Stimulated activated CD4-positive, alpha-beta T cell treated with anti-CD3 and anti-CD28 coated beads, Interleukin-12 subunit alpha, Interleukin-12 subunit beta, amount 100 ng/mL, for 48 hours (primary cell): ENCODE data around the gene TMEM187.

Experiments
- DNase-seq, 3 donors: peaks; one replicate each; pipeline ENCODE4 v3.0.0-alpha.2; 2020; ENCODE audit warnings: low read depth in 2 of 3, low spot score in 1 of 3

The TMEM187 gene

DNA sequence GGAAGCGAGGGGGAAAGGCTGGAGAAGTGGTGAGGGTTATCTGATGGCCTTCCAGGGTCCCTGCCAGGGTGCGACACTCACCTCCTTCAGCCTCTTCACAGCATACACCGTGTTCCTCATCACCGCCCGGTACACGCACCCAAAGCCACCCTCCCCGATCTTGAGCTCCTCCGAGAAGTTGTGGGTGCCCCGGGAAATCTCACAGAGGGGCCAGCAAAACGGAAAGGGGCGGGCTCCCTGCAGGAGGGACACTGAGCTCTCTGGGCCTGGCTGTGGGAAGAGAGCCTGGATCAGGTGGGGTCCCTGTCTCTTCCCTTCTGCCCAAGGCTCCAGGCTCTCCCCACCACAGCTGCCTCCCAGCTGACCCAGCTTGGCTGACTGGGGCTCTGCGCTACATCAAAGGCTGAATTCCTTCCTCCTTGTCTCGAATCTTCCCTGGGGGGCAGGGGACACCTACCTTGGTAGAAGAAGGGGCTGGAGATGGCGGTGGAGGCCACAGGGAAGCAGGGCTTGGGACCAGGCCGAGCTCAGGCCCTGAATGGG, 46.0 kb downstream of the TMEM187 start:
- no peak for DNase-seq

DNA sequence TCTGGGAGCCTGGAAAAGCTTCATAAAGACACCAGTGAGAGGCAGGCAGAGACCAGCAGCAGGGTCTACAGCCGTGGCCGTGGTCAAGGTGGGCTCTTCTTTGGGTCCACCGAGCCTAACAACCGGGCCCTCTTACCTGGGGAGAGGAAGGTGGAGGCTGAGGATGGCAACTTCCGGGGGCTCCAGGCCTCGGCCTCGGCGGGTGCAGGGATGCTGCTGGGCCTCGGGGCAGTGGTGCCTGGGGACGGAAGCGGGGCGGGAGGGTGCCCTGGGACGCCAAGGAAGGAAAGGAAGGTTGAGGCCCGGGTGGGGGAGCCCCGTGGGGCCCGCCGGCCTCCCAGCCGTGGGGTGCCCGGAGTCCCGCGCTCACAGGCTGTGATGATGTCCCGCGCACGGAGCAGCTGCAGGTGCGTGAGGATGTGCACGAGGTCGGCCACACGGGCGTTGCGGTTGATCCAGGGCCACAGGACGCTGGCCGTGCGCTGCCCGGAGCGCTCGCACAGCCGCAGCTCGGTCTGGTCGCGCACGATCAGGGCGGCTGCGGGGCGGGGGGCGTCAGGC, 46.6 kb downstream of the TMEM187 start:
- no peak for DNase-seq

DNA sequence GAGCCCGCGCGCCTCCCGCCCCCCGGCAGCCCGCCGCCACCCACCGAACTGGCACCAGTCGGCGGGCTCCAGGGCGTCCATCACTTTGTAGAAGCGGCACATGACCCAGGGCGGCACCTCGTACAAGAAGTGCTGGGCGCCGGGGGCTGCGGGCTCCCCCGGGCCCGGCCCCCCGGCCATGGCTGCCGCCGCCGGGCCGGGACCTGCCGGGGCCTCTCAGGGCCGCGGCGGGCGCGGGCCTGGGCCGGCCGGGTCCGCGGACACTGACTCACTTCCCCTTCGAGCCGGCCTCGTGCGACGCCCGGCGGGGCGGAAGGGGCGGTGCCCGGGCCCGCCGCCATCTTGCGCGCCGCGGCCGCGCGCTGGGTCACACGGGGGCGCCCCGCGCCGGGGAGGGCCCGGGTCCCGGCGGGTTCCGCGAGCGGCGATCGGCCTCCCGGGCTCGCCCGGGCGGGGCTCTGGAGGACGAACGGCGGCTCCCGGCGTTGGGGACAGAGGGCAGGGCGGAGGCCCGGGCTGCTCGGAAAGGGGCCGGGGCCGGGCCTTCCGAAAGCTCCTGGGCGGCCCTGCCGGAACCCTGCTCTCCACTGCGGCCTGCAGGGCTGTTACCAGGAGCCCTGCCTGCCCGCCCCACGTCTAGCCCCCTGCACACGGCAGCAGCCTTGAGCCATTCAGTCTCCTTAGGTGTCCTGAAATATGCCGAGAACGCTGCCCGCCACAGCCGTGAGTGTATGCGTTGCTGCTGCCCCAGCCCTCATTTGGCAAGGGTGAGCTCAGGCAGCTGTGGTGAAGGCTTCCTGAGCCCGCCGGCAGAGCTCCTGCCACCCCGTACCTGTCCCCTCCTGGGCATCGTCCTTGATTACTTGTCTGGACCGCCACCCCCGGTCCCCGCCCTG, 47.3 kb downstream of the TMEM187 start, which contains the start of gene IRAK1:
Gene IRAK1 (minus strand): TSS at position 270 of the 896 bp plus-strand sequence. CDS start 90 bp downstream, at position 180.
- peak in 1 of 3 donors; percentile 52 for DNase-seq

DNA sequence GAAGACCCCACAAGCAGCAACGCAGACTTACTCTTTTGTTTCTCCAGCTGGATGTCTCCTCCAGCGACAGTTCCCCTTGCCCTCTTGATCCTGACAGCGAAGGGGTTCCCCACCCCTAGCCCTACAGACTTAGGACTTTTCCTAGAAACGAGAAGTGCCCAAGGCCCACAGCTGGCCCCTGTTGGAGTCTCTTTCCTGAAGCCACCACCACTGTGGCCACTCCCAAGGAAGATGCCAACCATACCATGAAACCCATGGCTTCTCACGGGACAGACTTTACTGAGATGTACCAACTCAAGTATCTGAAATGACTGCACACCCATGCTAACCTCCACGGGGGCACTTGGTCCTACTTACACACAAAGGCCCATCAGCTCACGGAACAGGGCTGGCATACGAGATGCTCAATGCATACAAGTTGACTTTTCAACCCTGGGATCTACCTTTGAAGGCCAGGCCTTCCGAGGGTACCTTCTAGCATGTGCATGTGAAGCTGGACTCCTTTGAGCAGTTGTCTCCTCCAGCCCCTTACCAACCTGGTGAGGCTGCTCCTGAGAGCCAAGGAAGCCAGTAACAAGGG, 48.1 kb downstream of the TMEM187 start:
- DNase-seq = no peak

DNA sequence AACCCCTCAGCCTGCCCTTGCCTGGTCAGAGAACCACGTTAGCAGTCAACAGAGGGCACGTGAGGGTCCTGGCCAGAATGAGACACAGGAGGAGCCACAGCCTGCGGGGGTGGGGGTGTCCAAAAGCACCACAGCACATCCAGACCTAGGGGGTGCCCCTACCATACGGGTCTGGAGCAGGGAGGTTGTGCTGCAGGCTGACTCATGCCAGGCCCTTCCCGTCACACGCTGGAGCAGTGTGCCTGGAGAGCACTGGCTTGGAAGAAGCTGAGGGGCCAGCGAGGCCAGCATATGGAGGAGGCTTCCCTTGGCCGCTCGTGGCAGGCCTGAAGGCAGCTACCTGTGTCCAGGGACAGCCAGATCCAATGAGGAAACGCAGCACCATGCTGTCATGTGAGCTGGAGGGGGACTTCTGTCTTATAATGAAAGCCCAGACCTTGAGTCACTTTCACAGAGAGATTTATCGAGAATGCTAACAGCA, 48.6 kb downstream of the TMEM187 start:
- DNase-seq = no peak

DNA sequence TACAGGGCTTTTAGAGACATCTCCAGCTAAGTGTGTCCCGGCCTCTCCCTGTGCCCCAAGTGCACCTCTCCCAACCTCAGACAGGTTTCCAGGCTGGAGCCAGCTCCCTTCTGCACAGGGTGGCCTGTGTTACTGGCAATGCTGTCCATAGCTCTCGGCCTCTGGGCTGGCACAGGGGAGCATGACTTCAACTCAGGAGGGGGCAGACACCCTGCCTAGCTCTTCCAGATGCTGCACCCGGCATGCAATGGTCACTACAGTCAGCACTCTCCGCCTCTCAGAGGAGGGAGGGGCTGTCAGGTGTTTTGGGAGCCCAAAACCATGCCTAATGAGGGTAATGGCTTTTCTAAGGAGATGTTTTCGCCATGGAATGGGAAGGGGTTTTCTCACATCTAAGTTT, 49.6 kb downstream of the TMEM187 start:
- DNase-seq = no peak

DNA sequence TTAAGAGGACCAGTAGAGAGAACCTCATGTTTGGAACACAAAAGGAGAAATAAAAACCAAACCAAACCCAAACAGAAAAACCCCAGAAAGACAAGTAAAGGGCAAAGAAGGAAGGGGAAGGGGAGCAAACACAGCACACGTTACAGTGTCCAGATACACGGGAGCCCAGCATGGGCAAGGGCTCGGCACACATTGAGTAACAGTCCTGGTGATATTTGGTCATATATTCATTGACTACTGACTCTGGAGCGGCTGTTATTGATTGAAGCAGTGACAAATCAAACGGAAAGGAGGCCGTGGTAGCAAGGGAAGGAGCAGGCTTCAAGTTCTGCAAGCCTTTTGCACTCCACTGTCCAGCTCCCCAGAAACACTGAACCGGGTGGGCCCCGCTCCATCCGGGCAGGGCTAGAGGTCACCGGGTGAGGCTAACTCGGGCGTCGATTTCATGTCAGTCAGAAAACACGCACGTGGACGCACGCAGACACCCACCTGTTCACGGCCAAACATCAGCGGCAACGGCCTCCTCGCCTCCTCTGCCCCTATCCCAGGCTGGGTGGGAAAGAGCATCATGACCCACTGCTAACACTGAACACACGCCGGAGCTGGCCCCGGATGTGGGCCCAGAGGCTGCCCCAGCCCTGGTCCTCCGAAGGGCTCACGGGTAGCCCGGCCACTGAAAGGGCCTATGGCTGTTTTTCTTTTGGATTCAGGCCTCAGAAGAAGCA, 50.9 kb downstream of the TMEM187 start:
- DNase-seq = no peak

DNA sequence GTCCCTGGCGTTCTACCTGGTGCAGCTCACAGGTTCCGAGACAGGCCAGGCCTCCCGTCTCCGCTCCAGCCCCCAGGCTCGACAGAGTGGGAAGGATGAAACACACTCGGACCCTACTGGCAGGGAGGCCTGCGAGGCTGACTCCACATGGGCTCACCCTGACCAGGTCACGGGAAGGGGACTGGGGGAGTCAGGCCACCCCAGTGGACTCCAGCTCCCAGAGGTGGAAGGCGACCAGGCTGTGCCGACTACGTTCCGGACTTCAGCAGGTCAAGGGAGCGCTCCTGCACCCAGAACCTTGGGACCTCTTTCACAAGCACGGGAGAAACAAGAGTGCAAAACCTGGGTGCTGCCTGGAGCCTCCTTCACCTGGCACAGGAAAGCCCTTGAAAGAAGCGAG, 51.7 kb downstream of the TMEM187 start:
- DNase-seq = no peak

DNA sequence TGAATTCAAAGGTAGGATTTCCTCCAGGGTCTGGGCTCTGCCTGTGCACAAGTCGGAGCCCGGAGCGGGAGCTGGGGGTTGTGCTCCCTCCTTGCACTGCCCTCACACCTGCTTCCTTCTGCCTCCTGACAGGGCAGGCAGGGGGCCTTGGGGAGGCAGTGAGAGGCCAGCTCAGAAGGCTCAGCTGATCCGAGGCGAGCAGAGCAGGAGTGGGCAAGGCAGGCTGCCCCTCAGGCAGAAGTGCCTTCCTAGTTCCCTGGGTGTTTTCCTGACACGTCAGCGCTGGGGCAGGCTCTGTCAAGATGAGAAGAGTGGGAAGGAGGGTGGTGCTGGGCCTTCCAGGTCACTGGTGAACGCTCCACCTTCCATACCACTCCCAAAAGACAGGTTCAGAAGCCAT, 52.7 kb downstream of the TMEM187 start:
- no peak for DNase-seq

DNA sequence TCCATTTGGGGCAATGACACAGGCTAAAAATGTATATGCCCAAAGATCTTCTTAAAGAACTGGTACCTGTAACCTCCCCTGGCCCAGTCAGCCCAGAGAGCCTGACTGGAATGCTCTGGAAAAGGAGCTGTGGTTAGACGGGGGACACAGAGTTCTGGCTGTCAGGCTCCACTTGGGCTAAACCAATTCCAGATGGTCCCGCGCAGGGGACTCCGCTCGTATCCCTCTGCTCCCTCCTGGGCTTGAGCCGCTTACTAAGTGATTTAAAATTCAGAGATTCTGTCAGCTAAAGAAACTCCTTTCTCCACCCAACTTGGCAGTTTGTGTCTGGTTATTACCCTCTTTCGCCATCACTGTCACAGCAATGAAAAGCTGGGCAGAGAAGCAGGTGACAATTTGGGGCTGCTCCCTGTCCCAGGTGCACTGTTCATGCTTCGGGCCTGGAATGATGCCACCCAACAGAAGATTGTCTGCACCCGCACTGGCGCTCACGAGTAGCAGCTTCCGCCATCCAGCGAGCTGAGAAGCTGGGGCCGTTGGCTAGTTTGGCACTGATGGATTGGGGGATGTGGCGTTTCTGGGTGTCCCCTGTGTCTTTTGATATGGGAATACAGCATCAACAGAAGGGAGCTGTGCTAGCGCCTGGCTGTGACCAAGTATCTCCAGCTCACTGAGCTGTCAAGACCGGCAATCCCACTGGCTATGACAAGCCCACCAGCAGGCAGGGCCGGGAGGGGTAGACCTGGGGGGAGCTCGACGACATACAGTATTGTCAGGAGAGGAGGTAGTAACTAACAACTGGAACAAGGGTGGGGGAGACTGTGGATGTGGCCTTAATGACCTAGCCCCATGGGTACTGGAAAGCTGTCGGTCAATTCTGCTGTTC, 53.8 kb downstream of the TMEM187 start:
- DNase-seq = no peak

DNA sequence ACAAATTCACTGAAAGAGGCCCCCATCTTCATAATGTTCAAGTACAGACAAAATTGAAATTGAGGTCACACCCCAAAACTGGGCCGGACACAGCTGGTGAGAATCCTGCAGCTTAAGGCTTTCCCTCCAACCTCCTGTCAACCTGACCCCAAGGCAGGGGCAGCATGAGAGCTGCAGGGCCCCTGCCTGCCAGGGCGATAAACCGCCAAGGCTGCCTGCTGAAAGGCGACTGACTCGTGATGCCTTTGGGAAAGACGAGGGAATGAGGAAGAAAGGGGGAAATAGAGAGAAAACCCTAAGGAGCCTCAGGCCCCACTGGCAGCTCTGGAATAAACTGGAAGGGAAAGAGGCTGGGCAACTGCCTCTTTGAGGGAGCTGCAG, 54.5 kb downstream of the TMEM187 start:
- DNase-seq = no peak

DNA sequence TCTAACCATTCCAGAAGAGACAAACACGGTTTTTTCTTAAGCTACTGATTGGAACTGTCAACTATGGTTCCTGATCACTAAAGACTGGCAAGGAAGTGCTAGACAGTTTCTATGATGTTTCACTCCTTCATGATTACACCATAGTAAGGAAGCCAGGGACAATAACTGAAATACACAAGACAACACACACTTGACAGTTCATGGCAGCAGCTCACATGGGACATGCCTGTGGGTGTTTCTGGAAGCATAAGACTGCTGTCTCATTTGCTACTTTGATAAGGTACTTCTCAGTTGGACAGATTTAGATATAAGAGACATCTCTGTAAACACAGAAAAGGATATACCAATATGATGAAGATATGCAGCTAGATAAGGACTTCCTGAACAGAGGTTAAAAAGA, 55.4 kb downstream of the TMEM187 start:
- no peak for DNase-seq

DNA sequence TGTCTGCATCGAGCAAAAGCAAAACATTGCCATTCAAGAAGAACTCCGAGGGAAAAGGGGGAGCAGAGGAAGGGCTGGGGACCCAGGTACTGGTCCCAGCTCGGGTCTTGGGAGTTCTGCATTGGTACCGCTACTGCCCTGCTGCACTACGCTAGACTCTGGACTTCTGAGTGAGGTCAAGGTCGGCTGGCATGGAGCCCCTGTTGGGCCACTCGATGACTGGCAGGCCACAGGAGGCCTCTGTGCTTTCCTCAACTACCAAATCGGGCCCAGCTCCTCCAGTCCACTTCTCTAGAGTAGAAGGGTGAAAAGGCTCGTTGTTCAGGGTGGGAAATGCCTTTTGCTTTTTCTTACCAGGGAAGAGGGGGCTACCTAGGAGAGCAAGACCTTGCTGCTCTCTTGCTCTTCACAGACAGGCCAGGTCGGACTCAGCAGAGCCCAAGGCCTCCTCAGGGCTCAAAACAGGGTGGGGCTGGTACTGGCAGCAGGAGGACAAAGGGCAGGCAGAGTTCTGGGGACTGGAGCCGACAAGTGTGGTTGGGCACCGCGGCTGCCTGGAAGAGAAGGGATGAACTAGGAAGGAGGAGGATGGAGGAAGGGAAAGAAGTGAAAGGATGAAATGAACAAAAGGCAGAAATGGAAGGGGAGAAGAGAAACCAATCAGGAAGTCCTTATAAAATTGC, 56.1 kb downstream of the TMEM187 start:
- no peak for DNase-seq

DNA sequence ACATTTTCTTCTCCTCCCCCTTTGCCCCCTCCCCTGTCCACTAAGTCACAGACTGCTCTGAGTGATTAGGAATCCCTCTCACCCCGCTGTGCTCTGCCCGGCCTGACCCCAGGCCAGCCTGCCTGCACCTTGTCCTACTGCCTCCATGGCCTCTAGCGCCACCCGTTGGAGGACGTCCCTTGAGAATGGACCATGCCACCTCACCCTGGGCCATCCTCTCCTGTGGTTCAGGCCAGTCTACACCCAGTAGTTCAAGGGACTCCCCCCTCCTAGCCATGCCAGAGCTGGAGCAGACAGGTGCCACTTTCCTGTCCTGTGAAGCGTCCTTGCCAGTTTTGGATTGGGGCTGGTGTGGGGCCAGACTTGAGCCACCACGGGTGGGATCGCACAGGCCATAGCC, 56.9 kb downstream of the TMEM187 start:
- no peak for DNase-seq

DNA sequence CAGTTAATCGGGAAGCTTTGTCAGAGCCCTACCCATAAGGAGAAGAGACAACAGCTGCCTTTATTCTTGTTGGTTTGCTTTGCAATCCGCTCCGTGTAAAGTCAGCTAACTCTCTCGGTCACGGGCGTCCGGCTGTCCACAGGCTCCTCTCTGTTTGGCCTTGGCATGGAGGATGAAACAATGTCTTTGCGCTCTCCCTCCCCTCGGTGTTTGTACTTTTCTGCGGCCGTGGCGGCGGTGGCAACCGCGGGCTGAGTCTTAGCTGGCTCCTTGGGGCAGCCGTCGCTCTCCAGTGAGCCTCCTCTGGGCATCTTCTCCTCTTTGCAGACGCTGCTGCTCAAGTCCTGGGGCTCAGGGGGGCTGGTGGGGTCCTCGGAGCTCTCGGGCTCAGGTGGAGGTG, 57.7 kb downstream of the TMEM187 start:
- no peak for DNase-seq

DNA sequence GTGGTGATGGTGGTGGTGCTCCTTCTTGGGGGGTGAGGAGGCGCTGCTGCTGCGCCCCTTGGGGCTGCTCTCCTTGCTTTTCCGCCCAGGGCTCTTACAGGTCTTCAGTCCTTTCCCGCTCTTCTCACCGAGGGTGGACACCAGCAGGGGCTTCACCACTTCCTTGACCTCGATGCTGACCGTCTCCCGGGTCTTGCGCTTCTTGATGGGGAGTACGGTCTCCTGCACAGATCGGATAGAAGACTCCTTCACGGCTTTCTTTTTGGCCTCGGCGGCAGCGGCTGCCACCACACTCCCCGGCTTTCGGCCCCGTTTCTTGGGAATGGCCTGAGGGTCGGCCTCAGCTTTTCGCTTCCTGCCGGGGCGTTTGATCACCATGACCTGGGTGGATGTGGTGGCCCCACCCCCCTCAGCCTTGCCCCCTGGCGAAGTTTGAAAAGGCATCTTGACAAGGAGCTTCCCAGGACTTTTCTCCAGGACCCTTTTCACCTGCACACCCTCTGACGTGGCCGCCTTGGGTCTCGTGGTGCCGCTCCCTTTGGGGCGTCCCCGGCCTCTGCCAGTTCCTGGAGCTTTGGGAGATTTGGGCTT, 58.3 kb downstream of the TMEM187 start:
- DNase-seq = no peak

DNA sequence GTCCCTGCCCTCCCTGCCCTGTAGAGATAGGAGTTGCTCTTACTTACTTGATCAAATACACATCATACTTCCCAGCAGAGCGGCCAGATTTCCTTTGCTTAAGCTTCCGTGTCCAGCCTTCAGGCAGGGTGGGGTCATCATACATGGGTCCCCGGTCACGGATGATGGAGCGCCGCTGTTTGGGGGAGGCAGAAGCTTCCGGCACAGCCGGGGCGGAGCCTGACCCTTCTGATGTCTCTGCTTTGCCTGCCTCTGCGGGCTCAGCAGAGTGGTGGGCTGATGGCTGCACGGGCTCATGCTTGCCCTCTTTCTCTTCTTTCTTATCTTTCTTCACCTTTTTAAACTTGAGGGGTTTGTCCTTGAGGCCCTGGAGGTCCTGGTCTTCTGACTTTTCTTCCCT, 59.6 kb downstream of the TMEM187 start:
- DNase-seq = no peak

DNA sequence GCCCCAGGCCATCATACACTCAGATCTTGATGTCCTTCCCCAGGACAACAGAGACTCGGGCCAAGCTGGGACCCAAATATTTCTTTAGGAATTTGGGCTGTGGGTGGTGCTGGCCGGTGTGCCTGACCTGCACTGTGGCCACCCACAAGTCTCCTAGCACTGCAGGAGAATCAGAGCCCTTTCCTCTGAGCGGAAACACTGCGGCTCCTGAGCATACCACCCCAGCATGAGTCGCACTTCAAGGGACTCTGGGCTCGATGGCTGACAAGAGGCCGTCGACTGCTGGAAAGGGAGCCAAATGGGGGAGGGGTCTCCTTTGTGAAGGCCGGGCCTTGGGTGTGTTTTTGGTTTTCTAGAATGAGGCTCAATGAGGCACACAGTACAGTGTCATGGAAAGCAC, 60.1 kb downstream of the TMEM187 start:
- DNase-seq = no peak
